Ovary (tissue), 9 donors: ENCODE measurements around the gene HYAL4. TPM values are rescaled to one million over a fixed set of nuclear protein-coding genes. Genes with fewer than 3 reads are reported as not detected.

Source experiments
- DNase-seq, 5 donors: peaks; one replicate each; pipeline ENCODE4 v3.0.0-alpha.2; 2019 to 2020
- H3K27ac ChIP-seq, 2 donors: fragments of 200-600 bp; one replicate each; pipeline versions ENCODE4 v1.5.1 to v1.8.0; 2019 to 2022
- H3K27me3 ChIP-seq: fragments of 200-600 bp; one replicate; pipeline ENCODE4 v1.8.0; 2022
- H3K36me3 ChIP-seq: fragments of 200-600 bp; sonication (generic); one replicate; pipeline ENCODE4 v1.5.1; 2019
- H3K4me1 ChIP-seq: one replicate; pipeline ENCODE4 v1.8.1; 2013; ENCODE audit warnings: mild to moderate bottlenecking, moderate library complexity; ENCODE audit not compliant: insufficient read depth
- H3K4me3 ChIP-seq: fragments of 200-600 bp; sonication (generic); one replicate; pipeline ENCODE4 v1.5.1; 2017
- H3K9me3 ChIP-seq, 2 donors: fragments of 200-600 bp in 1 of 2; sonication (generic) in 1 of 2; one replicate each; pipeline versions ENCODE4 v1.5.1 to v1.8.1; 2013 to 2019; ENCODE audit warnings: mild to moderate bottlenecking in 1 of 2, moderate library complexity in 1 of 2
- CTCF ChIP-seq, 3 donors: fragments of 450-650 bp in 2 of 3; fragments of 200-600 bp in 1 of 3; IDR thresholded peaks; one replicate each; pipeline versions ENCODE4 v1.5.1 to v1.8.0; 2016 to 2022; ENCODE audit warnings: antibody characterized with exemption in 3 of 3, mild to moderate bottlenecking in 1 of 3
- EP300 ChIP-seq: sonication (generic); formaldehyde crosslinking; IDR thresholded peaks from one replicate; pipeline ENCODE4 v1.6.1; 2017; ENCODE audit warnings: antibody characterized with exemption
- POLR2A ChIP-seq: fragments of 450-650 bp; IDR thresholded peaks from one replicate; pipeline ENCODE4 v1.6.1; 2017; ENCODE audit warnings: antibody characterized with exemption, mild to moderate bottlenecking, moderate library complexity
- WGBS, 3 donors: extraction: QIAGEN DNeasy Blood & Tissue Kit in 1 of 3; methylation state at CpG; one replicate each; pipeline versions ENCODE4 v1.1.5 to v1.1.7; 2013 to 2017; 5-methylcytosine and 5-hydroxymethylcytosine counted together
- intact Hi-C, 4 donors: fragments of 100-400 bp; cut with DNase I; formaldehyde crosslinking; loops; one replicate each; pipeline versions ENCODE4 v1.11.0 to v1.15.1; 2022 to 2023
- polyA plus RNA-seq, 2 donors: library from polyadenylated mRNA; stranded (reverse); fragments of 200-250 nt in 1 of 2; fragments of 350-450 nt in 1 of 2; fragmentation: Illumina TruSeq in 1 of 2; extraction: RNeasy Lipid Tissue Mini Kit (QIAGEN cat#74804) in 1 of 2; gene quantifications; one replicate each; pipeline ENCODE4 v1.2.3, GENCODE V29; 2013 to 2014
- total RNA-seq, 7 donors: library from RNA; depleted of rRNA in 2 of 7; stranded (reverse); fragments of >200 nt in 2 of 7; fragmentation: NEBNext Ultra II Directional in 3 of 7; extraction: Animal tissue kit (Norgen Biotek cat#: 25700) in 3 of 7; gene quantifications; one replicate each; pipeline versions ENCODE4 v1.1.0 to v1.2.4, GENCODE V29; 2016 to 2023
- donor health status: DM: no; HTN: no; CAD: no; lungs with moderate emphysema.
- donor health status: DM: no; HTN: no; CAD: no.
- donor health status: Bipolar disorder and iron deficiency.
- donor health status: DM: yes; HTN: yes; CAD: no.
- donor health status: DM: no; HTN: no; CAD: no.
- donor health status: DM: yes; HTN: yes; CAD: no.

The HYAL4 gene
- total and polyA plus RNA-seq, 9 donors, result 0.20 TPM; not detected in 8

GRCh38 chr7:123876557-123877256 is 31.7 kb downstream of the HYAL4 start:
- Histone ChIP-seq H3K27me3 (no peaks in the 10 kb centered on the region), H3K4me3 (no peak overlapping the region), H3K9me3 (no peaks in the 10 kb centered on the region), H3K27ac (no peak overlapping the region), H3K4me1 (no peaks in the 10 kb centered on the region), H3K36me3 (no peaks in the 10 kb centered on the region)
- TF ChIP-seq CTCF (IDR thresholded peaks at IDR 0.05) (no peak), EP300 (no peak), POLR2A (no peak)
- intact Hi-C loops, result no loop called here
- no peak for DNase-seq
- WGBS, 3 donors, result 81 to 85% (median 82%) methylated on average over 7 of the region's 7 CpGs

GRCh38 chr7:123879628-123880027 is 34.7 kb downstream of the HYAL4 start:
- 59 to 63% (median 61%) methylated on average over 4 of the region's 4 CpGs for WGBS, 3 donors
- Histone ChIP-seq H3K4me3 (no peak overlapping the region), H3K27me3 (no peaks in the 10 kb centered on the region), H3K4me1 (no peaks in the 10 kb centered on the region), H3K27ac (no peak overlapping the region), H3K9me3 (no peaks in the 10 kb centered on the region), H3K36me3 (no peaks in the 10 kb centered on the region)
- TF ChIP-seq EP300, result no peak
- no peak for TF ChIP-seq POLR2A
- no peak for TF ChIP-seq CTCF (IDR thresholded peaks at IDR 0.05)
- no peak for DNase-seq
- intact Hi-C loops, result no loop called here

GRCh38 chr7:123881300-123881699 is 36.3 kb downstream of the HYAL4 start:
- TF ChIP-seq EP300 (no peak), CTCF (IDR thresholded peaks at IDR 0.05) (no peak), POLR2A (no peak)
- Histone ChIP-seq H3K4me1 (no peaks in the 10 kb centered on the region), H3K4me3 (no peak overlapping the region), H3K36me3 (no peaks in the 10 kb centered on the region), H3K27me3 (no peaks in the 10 kb centered on the region), H3K27ac (no peak overlapping the region), H3K9me3 (no peaks in the 10 kb centered on the region)
- no peak for DNase-seq
- 74 to 95% (median 94%) methylated on average over 2 of the region's 2 CpGs for WGBS, 3 donors
- intact Hi-C loops, result no loop called here

- Histone ChIP-seq H3K27me3 (no peaks in the 10 kb centered on the region), H3K36me3 (no peaks in the 10 kb centered on the region), H3K4me3 (no peak overlapping the region), H3K27ac (no peak overlapping the region), H3K4me1 (no peaks in the 10 kb centered on the region), H3K9me3 (no peaks in the 10 kb centered on the region)
- intact Hi-C loops, result no loop called here
- TF ChIP-seq EP300 (no peak), CTCF (IDR thresholded peaks at IDR 0.05) (no peak), POLR2A (no peak)
- no peak for DNase-seq
These were observed 38.2 kb downstream of the HYAL4 start for GRCh38 chr7:123883154-123883553.
